ENCODE data around the gene HEXA. TPM values are rescaled to one million over a fixed set of nuclear protein-coding genes. Genes with fewer than 3 reads are reported as not detected.

The HEXA gene
- total RNA-seq, 1 donor from 2014 or later: 34.5 TPM

- H2AFZ ChIP-seq (replicated peaks): no peak overlapping the region
- no peaks in the 10 kb centered on the region for H3K36me3 ChIP-seq
- H3K36me3 Mint-ChIP-seq: no peaks in the 10 kb centered on the region
- no peaks in the 10 kb centered on the region for H3K4me1 Mint-ChIP-seq
- no peak for TF ChIP-seq CTCF (IDR thresholded peaks at IDR 0.05)
- no peak for TF ChIP-seq EZH2phosphoT487 (IDR thresholded peaks at IDR 0.05)
- TF ChIP-seq EZH2 (IDR thresholded peaks at IDR 0.05): no peak
- H3K9me3 ChIP-seq (ENCODE audit: low read depth): no peaks in the 10 kb centered on the region
- H3K79me2 ChIP-seq (ENCODE audit: low read depth): no peaks in the 10 kb centered on the region
- H4K20me1 ChIP-seq (ENCODE audit: low read depth): no peaks in the 10 kb centered on the region
- H3K27ac Mint-ChIP-seq: no peak overlapping the region
- H3K4me1 ChIP-seq: no peaks in the 10 kb centered on the region
- no peaks in the 10 kb centered on the region for H3F3A ChIP-seq (ENCODE audit: low read depth)
- H3K27me3 Mint-ChIP-seq (ENCODE audit: insufficient read depth, low read depth): peaks cover 33% of the 10 kb centered on the region
- H3K27me3 ChIP-seq: peaks cover 100% of the 10 kb centered on the region
- H3K4me3 ChIP-seq: no peak overlapping the region
- H3K27ac ChIP-seq: no peak overlapping the region
- H3K4me3 Mint-ChIP-seq: no peak overlapping the region
- no peak overlapping the region for H3K4me2 ChIP-seq
- DNase-seq (ENCODE audit: low spot score): no peak
- no peak overlapping the region for H3K9ac ChIP-seq
- no peaks in the 10 kb centered on the region for H3K9me3 Mint-ChIP-seq
Measured at GRCh38 chr15:72404841-72405240, 29.0 kb upstream of the HEXA start.

- H3K27me3 Mint-ChIP-seq (ENCODE audit: insufficient read depth, low read depth): peaks cover 35% of the 10 kb centered on the region
- H3K36me3 ChIP-seq: no peaks in the 10 kb centered on the region
- no peaks in the 10 kb centered on the region for H3K36me3 Mint-ChIP-seq
- no peak for DNase-seq (ENCODE audit: low spot score)
- H3K4me1 Mint-ChIP-seq: no peaks in the 10 kb centered on the region
- H3K4me2 ChIP-seq: no peak overlapping the region
- H3K9ac ChIP-seq: no peak overlapping the region
- H4K20me1 ChIP-seq (ENCODE audit: low read depth): no peaks in the 10 kb centered on the region
- TF ChIP-seq EZH2 (IDR thresholded peaks at IDR 0.05): no peak
- TF ChIP-seq EZH2phosphoT487 (IDR thresholded peaks at IDR 0.05): no peak
- no peak for TF ChIP-seq CTCF (IDR thresholded peaks at IDR 0.05)
- H3K27me3 ChIP-seq: peaks cover 100% of the 10 kb centered on the region
- H3K27ac Mint-ChIP-seq: no peak overlapping the region
- H3K4me3 Mint-ChIP-seq: no peak overlapping the region
- no peaks in the 10 kb centered on the region for H3K79me2 ChIP-seq (ENCODE audit: low read depth)
- H3K9me3 Mint-ChIP-seq: no peaks in the 10 kb centered on the region
- no peak overlapping the region for H3K4me3 ChIP-seq
- no peaks in the 10 kb centered on the region for H3F3A ChIP-seq (ENCODE audit: low read depth)
- H3K9me3 ChIP-seq (ENCODE audit: low read depth): no peaks in the 10 kb centered on the region
- no peak overlapping the region for H2AFZ ChIP-seq (replicated peaks)
- H3K27ac ChIP-seq: no peak overlapping the region
- no peaks in the 10 kb centered on the region for H3K4me1 ChIP-seq
Measured at GRCh38 chr15:72404356-72404755, 28.5 kb upstream of the HEXA start.

- Histone ChIP-seq H4K20me1 (ENCODE audit: low read depth) (no peaks in the 10 kb centered on the region), H3K27ac (no peak overlapping the region), H3K9ac (no peak overlapping the region), H3K4me3 (no peak overlapping the region), H3F3A (ENCODE audit: low read depth) (no peaks in the 10 kb centered on the region), H3K4me2 (no peak overlapping the region), H3K36me3 (no peaks in the 10 kb centered on the region), H2AFZ (replicated peaks) (peak overlapping the region; percentile 10), H3K4me1 (no peaks in the 10 kb centered on the region), H3K9me3 (ENCODE audit: low read depth) (no peaks in the 10 kb centered on the region), H3K27me3 (peaks cover 92% of the 10 kb centered on the region), H3K79me2 (ENCODE audit: low read depth) (no peaks in the 10 kb centered on the region)
- TF ChIP-seq CTCF (IDR thresholded peaks at IDR 0.05): no peak
- TF ChIP-seq EZH2 (IDR thresholded peaks at IDR 0.05): no peak
- no peak for TF ChIP-seq EZH2phosphoT487 (IDR thresholded peaks at IDR 0.05)
- Mint-ChIP-seq H3K4me1 (no peaks in the 10 kb centered on the region), H3K4me3 (no peak overlapping the region), H3K27ac (no peak overlapping the region), H3K27me3 (ENCODE audit: insufficient read depth, low read depth) (peaks cover 35% of the 10 kb centered on the region), H3K36me3 (no peaks in the 10 kb centered on the region), H3K9me3 (no peaks in the 10 kb centered on the region)
- no peak for DNase-seq (ENCODE audit: low spot score)
Measured at GRCh38 chr15:72402726-72403125, 26.9 kb upstream of the HEXA start.

All from neural progenitor cell (in vitro differentiated cells).